HG03558 (cell line): ENCODE results near the gene IPO13.

Source experiments
- ATAC-seq: cut with Tn5 transposase; IDR thresholded peaks from one replicate; pipeline ENCODE4 v1.9.1; 2021; ENCODE audit warnings: moderate number of reproducible peaks; ENCODE audit not compliant: unreplicated experiment; ENCODE audit errors: extremely low read depth

IPO13 gene

DNA sequence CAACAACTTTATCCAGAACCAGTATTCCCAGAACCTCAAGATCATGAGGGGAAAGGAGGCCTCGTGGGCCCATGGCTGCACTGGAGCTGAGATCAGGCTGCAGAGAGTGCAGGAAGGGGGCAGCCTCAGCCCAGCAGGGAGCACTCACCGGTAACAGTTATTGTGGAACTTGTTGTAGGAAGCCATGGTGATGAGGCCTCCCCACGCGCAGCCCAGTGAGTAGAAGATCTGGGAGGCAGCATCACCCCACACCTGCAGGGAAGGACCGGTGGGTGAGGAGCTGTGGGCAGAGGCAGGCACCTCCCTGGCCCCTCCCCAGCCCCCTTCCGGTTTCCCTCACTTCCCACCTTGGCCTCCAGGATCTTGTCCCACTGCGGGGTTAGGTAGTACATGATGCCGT is 55.4 kb downstream of the IPO13 start:
- no peak for ATAC-seq

DNA sequence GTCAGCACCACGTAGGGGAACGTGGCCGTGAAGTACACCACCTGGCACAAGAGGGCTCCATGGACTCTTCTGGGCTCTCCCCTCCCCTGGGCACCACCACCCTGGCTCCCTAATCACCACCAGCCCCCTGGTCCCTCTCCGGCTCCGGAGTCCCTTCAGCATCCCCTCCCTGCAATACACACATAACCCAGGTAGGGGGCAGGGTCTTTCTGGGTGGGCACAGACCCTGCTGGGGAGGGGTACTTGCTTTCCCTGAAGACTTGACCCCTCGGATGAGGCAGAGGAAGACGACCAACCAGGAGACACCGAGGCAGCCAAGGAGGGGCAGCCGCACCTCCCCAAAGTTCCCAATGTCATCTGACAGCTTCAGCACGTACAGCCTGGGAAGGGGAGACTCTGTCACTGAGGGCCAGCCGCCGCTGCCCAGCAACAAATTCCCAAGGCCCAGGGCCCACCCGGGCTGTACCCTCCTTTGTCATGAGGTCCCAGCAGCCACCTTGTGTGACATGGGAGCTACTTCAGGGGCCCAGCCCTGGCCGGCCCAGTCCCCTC is 55.9 kb downstream of the IPO13 start:
- no peak for ATAC-seq

DNA sequence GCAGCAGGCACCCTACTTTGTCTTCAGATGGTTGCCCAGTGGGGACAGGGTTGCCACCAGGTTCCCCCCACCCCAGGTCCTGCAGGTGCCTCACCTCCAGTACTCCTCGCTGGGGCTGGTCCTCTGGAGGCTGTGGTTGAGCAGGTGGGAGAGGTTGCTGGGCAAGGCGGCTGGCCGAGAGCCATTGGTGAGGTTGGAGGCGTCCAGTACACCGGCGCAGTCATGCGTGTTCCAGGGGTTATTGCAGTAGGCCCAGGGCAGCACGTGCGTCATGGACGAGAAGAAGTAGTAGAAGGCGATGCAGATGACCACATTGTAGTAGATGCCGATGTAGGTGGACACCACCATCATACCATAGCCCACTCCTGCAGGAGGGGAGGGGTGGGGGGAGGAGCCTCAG is 61.5 kb downstream of the IPO13 start:
- no peak for ATAC-seq

DNA sequence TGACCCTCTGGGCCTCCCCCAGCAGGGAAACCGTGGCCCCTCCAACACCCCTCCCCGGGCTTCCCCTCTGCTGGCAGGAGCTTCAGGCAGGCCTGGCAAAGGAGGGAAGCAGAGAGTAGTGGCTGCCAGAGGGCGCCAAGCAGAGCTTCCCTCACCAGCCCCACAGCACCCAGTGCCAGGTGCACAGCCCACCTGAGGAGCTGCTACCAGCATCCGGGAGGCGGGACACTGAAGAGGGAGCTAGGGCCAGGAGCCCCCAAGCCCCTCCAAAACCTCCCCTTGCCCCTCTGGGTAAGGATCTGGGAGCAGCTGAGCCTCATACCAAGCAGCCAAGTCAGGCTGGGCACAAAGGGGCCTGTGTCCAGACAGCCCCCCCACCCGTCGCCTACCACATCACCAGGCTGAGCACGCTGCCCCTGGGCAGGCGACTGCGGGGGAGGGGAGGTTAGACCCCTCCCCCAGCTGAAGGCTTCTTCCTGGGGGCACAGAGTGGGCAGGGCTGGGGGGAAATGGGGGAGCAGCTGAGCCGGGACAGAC is 64.3 kb downstream of the IPO13 start:
- ATAC-seq, result no peak

DNA sequence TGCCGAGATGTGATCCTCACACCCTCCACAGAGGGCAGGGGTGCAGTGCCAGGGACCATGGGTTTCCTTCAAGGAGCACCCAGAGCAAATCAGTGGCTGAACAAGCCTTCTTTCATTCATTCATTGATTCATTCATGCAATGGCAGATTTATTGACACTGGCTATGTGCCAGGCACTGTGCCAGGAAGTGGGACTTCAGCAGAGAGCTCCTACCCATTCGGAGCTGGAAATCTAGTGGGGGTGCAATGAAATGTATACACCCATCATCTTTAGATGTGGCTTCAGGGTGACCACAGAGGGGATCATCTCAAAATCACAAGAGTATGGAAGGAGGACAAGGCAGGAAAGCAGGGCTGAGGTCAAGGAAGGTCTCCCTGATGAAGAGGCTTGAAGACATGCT is 65.7 kb downstream of the IPO13 start:
- ATAC-seq, result no peak

DNA sequence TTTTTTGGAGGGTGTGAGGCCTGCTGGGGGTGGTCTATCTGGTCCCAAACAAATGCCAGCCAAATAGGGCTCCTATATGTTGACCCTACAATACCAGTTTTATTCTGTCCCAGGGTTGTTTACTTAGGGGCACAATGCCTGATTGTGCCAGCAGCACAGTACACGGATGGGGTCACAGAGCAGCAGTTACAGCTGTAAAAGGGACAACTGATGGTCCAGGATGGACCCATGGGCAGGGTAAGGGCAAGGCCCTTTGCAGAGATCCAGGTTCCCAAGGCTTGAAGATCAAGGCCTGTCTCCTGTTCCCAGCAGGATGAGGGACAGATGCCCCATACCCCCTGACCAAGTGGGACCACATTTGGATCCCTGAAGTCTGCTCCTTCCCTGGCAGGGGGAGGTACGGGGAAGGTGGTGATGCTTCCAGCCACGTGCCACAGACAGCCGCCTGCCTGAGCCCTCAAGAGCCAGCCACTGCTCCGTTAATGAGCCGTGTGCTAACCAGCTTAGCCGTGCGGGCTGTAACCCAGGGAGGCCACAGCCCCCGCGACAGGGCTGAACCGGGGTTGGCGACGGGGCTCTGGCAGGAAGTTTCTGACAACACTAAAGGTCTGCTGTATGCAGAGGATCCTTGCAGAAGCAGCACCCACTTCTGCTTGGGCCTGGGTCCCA is 66.3 kb downstream of the IPO13 start:
- no peak for ATAC-seq

DNA sequence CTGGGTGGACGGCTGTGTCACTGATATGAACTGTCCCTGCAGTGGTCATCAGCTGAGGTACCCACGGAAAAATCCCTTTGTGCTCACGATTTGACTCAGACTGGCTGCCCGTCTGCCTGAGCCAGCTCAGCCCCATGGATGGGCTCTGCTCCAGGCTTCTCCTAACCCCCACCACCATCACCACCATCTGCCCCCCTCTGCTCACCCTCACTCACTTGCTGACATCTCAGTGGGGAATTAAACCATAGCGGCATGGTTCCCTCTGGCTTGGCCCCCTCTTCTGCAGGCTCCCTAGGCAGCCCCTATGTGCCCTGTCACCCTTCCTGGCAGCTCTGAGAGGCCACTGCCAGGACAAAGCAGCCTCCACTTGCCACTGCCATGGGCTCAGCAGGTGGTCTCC is 67.2 kb downstream of the IPO13 start:
- ATAC-seq, result no peak

DNA sequence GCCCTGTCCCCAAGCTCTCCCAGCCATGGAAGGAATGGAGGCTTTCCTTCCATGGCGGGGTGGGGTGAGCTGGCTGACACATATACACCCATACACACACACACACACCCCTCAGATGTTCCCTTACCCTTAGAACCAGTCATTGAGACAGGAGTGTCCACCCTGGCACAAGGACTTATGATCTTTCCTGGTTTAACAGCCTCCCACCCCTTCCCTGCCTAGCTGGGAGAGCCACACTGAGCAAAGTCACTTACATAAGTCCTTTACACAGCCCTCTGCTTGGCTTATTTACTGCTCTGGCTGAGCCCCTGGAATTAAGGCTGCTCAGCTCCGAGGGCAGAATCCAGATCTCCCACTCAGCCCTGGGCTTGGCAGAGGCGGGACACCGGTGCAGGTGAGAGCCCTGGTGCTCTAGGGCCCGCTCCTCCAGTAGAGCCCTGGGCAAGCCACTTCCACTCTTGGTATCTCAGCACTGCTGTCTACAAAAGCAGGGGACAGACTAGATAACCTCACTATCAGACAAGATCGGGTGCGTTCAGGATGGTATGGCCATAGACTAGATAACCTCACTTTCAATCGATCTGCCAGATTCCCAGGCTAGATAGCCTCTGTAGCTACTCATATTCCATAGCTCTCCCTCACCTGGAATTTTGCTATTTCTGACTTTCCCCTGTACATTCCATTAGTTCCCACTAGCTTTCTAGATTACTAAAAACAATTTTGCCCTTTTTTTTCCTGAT is 67.8 kb downstream of the IPO13 start:
- no peak for ATAC-seq

DNA sequence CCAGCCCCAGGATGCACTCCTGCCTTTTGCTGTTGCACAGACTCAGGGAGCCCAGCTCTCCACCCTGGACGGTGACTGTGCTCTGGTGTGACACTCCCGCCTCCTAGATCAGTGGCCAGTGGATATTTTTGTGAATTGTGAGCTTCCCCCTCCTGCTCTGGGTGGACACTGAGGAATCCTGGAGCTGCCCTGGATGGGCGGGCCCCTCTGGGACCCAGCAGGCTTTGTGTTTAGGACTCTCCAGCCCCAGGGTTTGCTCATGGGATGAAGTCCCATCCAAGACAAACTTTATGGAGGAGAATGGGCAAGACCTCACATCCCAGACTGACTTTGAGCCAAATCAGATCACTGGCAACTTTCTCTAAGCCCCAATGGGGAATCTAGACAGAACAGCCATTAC is 68.5 kb downstream of the IPO13 start:
- ATAC-seq, result no peak

DNA sequence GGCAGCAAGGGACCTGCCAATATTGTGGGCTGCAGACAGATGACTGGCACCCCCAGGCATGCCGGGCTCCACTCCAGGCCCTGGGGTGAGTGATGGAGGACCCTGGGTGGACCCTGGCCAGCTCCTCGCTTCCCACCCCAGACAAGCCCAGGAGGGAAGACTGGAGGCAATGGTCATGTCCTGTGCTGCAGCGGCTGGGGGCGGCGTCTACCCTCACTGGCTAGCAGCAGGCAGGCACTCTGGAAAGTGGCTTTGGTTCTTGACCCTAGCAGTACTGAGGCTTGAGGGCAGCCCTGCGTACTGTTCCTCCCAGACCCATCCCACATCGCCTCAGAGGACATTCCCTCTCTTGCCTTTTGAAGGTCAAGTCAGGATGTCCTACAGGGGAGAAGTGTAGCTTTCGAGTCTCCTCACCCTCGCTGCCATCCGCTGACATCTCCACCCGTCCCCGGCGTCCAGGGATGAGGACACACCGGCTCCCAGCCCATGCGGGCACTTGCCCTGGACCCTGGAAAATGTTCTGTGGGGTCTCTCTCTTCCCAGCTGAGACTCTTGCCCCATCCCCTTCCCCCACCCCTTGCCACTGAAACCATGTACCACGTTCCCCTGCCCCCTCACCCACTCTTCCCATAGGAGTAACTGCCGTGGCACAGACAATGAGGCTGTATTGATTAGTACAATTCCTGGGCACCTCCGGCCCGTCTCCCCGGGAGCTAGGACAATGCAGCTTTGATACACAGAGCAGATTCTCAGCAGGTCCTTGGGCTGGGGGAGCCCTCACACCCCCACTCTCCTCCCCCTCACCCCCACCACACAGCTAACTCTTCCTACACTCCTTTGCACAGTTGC is 69.5 kb downstream of the IPO13 start:
- ATAC-seq, result no peak

DNA sequence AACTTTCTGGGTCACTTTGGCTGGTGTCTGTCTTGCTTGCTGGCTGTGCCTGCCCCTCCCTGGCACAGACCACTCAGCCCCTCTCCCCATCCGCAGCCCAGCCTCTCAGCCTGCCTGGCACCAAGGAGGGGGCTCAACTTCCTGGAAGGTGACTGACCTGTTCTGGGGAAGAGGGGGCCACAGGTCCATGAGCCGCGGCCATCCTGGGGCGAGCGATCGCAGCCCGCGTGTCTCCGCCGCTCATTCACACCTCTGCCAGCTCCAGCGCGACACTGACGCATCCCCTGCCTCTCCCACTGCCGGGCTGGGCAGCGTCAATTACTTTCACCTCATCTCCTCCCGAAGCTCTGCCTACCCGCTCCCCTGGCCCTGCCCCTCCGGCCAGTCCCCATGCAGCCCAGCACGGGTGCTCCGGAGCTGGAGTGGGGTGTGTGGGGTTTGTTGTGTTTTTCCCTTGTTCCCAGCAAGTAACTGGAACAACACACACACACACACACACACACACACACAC is 70.2 kb downstream of the IPO13 start:
- no peak for ATAC-seq
